Fibroblast of the aortic adventitia (primary cell): ENCODE data around the gene TOR1A. TPM values are rescaled to one million over a fixed set of nuclear protein-coding genes. Genes with fewer than 3 reads are reported as not detected.

ENCODE experiments used
- DNase-seq: peaks from one replicate; pipeline ENCODE4 v3.0.0-alpha.2; 2010; ENCODE audit warnings: low read depth
- H3K4me3 ChIP-seq: 2 replicates; pipeline ENCODE4 v1.5.1; 2011; ENCODE audit warnings: low read depth, mild to moderate bottlenecking, control low read depth, low read length, moderate library complexity
- CTCF ChIP-seq: IDR thresholded peaks from 2 replicates; pipeline ENCODE4 v1.5.1; 2011; ENCODE audit warnings: mild to moderate bottlenecking, low read length, control low read depth, inconsistent platforms; ENCODE audit not compliant: insufficient read depth
- total RNA-seq: library from RNA; depleted of rRNA; stranded (reverse); fragments of >200 nt; gene quantifications from 2 replicates; pipeline ENCODE4 v1.2.3, GENCODE V29; 2012; ENCODE audit warnings: low replicate concordance

TOR1A gene
- 23.0 and 48.9 TPM in 2 replicates for total RNA-seq

- H3K4me3 ChIP-seq: peak within 1 kb of the TSS; percentile 92
- peak; percentile 94 for DNase-seq
- TF ChIP-seq CTCF: no peak
Measured at GRCh38 chr9:129823935-129824601, at the start of gene TOR1A. Gene TOR1A, minus strand, starts transcription at chr9:129824136. Its CDS starts 51 bp downstream, at chr9:129824085.

GRCh38 chr9:129871046-129871445 lies 47.1 kb upstream of the TOR1A start:
- no peak for TF ChIP-seq CTCF
- H3K4me3 ChIP-seq: no peak overlapping the region
- no peak for DNase-seq

GRCh38 chr9:129869585-129870501 lies 45.9 kb upstream of the TOR1A start:
- TF ChIP-seq CTCF: no peak
- no peak for DNase-seq
- H3K4me3 ChIP-seq: no peak overlapping the region

- DNase-seq: no peak
- TF ChIP-seq CTCF: no peak
Measured at GRCh38 chr9:129868872-129869486, 45.0 kb upstream of the TOR1A start.

GRCh38 chr9:129868023-129868871 lies 44.3 kb upstream of the TOR1A start:
- no peak for TF ChIP-seq CTCF
- no peak overlapping the region for H3K4me3 ChIP-seq
- DNase-seq: no peak

More at GRCh38 chr9:129868872-129869486, 45.0 kb upstream of the TOR1A start:
- no peak overlapping the region for H3K4me3 ChIP-seq
